GM18508 (cell line): Measurements from ENCODE around the gene KCNH8.
"Not testable (repeated sequence)": the region's sequence is repeated elsewhere in the genome, so short reads cannot be mapped to it uniquely, and the experiment has no call there.

Experiments
- ATAC-seq: cut with Tn5 transposase; IDR thresholded peaks from one replicate; pipeline ENCODE4 v1.9.1; 2021; ENCODE audit warnings: moderate number of reproducible peaks; ENCODE audit not compliant: insufficient read depth, unreplicated experiment

The KCNH8 gene

GRCh38 chr3:19171794-19172193 lies 23.5 kb downstream of the KCNH8 start:
- ATAC-seq = no peak

DNA sequence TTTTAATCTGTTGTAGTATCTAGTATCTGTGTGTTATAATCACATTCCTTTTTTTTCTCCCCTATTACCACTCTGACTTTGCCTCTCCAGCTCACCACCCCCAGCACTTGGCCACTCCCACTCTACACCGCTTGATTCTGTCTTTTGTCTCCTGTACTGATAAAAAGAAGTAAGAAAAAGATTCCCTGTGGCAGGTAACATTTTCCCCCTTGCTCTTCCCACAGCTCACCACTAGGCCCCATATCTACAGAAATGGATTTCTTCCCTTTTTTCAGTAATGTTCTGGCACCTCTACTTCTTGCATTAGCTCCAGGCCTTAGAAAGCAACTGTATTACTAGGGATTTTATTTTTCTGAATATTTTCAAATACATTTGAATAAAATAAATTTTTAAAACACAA lies 25.6 kb downstream of the KCNH8 start:
- ATAC-seq = no peak

DNA sequence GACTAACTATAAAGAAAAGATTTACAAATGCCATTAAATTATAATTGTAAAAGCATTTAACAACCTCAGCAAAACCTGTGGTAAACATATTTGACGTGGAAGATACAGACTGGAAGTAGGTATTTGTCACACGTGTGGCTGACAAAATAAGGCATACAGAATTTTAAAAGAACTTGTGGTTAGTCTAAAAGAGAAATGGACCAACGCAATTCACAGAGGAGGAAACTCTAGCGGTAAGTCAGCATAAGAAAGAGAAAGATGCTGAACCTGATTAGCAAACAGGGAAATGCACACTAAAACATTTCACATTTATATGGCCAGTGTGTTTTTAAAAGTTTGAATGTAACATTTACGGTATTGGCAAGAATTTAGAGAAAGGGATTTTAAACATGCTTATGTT lies 35.3 kb downstream of the KCNH8 start:
- ATAC-seq = no peak

DNA sequence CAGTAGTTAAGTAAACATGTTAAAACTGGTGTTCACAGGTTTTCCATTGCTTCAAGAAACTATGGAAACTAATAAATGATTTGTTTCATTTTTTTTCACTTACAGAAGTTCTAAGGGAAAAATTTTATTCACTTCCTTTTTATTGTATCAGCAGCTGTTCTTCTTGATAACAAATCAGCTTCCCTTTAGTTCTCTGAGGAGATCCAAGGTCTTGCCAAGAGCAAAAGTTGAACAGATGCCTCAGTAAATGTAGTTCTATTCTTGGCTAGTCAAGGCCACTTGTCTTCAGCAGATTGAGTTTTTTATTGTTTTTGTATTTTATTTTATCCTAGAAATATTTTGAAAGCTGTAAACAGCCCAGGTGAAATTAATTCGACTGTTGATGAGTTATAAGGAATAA lies 41.8 kb downstream of the KCNH8 start:
- no peak for ATAC-seq

DNA sequence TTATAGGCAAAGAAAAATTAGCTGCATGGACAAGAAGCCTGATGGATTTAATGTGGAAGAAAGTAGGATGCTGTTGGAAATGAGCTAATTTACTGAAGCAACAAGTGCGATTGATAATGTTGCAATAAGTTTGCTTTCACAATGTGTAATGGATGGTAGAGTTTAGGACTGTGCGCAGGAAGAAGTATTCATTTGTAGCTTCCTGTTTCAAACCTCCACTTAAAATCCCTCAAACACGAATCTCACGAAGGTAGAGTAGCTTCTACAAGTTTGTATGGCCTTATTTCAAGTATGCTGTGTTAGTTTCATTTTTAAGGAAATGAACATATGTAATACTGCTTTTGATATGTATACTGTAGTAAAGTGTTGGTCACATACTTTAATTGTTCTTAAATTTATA lies 42.3 kb downstream of the KCNH8 start:
- ATAC-seq = no peak

DNA sequence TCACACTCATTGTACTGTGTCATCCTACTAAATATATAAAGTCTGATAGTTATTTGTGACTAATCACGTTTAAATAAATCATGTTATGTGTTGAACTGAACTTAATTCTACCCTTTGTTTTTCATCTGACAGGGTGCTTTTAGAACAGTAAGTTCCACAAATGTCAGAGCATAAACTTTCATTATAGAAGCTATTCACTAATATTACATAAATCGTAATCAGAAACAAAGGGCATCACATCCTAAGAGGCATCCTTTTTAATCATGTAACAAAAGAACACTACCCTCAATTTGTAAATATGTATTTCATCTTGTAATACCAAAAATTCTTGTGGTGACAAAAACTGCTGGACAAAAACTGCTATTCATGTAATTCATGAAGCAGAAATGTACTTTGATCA lies 50.8 kb downstream of the KCNH8 start:
- no peak for ATAC-seq

GRCh38 chr3:19202303-19202702 lies 54.0 kb downstream of the KCNH8 start:
- ATAC-seq = no peak

DNA sequence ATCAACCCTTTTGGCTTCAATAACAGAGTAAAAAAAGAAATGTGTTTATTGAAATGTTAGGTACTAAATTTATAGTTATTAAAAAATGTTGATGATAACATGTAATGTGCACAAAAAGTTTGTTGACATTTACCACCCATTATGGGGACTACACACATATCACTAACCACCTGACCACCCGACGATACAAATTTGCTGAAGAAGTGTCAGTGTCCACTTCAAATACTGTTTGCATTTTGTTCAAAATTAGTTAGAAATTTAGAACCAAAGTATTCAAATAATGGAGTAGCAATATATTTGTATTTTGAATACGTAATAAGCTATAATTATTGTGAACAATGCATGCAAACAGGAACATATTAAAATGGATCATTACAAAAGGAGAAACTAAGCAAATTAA lies 54.4 kb downstream of the KCNH8 start:
- ATAC-seq = no peak

GRCh38 chr3:19206540-19206939 lies 58.2 kb downstream of the KCNH8 start:
- no peak for ATAC-seq

- ATAC-seq = no peak
These were observed 65.4 kb downstream of the KCNH8 start for GRCh38 chr3:19213603-19214220.

DNA sequence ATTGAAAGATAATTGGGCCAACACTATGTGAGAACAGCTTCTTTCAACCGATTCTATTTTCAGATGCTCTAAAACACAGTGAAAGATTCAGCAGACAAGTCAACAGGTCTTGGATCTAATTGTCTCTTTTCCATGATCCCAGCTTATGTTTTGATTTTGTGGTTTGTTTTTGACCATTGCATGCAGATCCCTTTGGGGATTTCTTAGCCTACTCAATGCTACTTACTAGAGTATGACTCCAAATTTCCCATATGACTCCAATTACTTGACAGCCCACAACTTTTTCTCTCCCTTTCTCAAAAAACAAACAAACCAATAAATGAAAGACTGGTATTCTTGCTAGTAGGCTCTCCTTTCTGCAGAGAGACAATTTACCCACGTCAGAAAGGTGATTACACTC lies 67.1 kb downstream of the KCNH8 start:
- no peak for ATAC-seq

DNA sequence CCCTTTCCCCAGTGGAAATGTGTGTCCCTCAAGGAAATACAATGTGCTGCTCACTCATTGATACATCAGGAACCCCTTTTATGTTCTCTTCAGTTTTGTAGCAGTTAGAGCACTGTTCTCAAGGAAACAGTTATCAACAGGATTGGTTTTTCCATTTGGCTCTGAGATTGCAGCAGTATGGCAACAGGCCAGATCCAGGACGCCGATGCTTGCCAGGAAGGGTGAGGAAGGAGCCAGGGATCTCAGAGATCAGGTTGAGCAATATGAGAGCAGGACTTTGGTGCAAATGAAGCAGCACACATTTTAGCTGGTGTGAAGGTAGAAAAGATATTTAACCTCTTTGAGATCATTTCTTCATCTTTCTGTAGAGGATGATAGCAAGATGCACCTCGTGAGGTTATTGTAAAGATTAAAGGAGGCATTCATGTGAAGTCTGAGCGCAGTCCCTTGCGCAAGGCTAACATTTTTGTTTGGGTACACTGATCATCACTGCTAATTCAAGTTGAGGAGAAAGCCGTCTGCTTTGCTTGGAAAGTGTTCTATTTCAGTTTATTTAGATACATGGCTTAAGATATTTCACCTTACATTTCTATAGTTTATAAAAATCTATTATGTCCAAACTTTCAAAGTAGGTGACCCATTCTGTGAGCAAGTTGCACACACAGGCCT lies 68.5 kb downstream of the KCNH8 start:
- ATAC-seq = no peak

GRCh38 chr3:19220311-19220710 lies 72.0 kb downstream of the KCNH8 start:
- no peak for ATAC-seq

DNA sequence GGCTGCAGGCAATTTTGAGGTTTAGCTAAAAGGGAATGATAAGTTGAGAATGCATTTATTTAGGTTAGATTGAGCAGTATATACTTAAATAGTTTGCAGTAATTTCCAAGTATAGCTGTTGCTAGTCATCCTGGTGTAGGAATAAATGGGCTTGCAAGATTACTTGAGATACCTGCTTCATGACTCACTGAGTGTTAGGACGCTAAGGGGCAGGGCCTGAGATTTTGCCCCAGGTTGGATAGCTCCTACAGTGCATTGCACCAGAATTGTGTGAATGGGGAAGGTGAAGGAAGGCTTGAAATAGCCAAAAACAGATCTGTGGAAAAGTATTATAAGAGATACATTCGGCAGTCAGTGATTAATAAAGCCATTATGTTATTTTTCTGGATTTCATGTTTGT lies 72.8 kb downstream of the KCNH8 start:
- ATAC-seq = no peak

- no peak for ATAC-seq
These were observed 78.2 kb downstream of the KCNH8 start for GRCh38 chr3:19226479-19226878.

DNA sequence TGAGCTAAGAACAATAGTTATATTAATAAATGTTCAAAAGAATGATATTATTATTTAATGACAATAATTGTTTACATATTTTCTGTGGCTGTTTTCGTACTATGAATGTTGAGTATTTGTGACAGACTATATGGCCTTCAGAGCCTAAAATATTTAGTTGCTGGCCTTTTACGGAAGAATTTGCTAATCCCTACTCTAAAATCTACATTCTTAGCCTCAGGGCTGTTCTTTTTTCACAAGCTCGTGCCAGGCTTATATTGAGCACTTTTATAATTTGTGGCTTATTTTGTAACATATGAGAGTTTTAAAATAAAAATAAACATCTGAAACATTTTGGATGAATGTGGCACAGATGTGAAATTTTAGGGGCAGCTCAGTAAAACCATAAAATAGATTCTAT lies 79.9 kb downstream of the KCNH8 start:
- no peak for ATAC-seq

DNA sequence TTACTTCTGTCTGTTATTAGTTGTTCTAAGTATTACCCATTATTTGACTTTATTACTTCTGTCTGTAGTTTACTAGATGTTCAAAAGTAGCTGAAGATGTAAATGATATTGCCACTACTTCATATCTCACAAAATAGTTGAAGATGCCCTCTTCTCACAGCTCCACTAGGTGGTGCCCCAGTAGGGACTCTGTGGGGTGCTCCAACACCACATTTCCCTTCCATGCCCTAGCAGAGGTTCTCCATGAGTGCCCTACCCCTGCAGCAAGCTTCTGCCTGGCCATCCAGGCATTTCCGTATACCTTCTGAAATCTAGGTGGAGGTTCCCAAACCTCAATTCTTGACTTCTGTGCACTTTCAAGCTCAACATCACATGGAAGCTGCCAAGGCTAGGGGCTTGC lies 80.8 kb downstream of the KCNH8 start:
- ATAC-seq = no peak

- peak; percentile 73 for ATAC-seq
These were observed 81.6 kb downstream of the KCNH8 start for GRCh38 chr3:19229881-19230280.

DNA sequence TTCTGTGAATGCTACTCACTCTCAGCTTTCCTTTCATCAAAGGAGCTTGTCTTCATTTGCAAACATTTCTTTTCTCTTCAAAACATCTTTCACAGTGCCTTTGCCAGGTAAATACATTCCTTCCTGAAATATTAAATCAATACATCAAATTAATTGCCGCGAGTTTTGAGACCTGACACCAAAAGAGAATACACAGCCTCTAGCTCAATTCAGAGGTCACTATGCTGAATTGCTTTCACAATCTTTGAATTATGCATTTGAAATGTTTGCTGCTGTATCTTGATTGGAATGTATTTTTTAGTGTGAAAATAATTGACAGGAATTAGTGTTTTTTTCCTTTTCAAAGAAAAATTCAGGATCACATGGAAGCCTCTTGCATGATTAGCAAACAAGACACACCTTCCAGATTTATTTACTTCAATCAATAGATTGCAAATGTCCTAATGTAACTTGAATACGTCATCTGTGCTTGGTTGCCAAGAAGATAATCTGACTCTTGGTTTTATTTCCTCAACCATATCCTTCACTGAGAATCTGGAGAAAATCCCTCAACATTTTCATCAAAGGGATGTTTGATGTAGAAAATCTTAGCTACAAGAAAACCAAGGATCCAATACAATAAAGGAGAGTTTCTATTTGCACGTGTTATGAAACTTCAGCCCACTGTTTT lies 83.6 kb downstream of the KCNH8 start:
- ATAC-seq = no peak

DNA sequence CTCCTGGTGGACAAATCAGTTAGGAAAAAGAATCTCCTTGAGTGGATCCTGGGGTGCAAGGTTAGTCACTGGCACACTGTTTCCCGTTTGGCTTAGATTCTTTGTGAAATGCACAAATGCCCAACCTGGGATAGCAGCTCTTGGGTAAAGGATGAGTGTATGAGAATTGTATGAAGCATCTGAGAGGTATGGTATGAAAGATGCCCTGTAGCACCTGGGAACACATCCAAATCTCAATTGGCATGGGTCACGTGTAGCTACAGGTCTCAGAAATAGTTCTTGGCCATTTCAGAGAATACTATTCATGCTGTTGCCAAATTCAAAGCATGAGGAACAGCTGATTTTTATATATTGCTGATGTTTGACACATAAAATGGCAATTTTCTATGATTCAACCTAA lies 84.3 kb downstream of the KCNH8 start:
- ATAC-seq = no peak

DNA sequence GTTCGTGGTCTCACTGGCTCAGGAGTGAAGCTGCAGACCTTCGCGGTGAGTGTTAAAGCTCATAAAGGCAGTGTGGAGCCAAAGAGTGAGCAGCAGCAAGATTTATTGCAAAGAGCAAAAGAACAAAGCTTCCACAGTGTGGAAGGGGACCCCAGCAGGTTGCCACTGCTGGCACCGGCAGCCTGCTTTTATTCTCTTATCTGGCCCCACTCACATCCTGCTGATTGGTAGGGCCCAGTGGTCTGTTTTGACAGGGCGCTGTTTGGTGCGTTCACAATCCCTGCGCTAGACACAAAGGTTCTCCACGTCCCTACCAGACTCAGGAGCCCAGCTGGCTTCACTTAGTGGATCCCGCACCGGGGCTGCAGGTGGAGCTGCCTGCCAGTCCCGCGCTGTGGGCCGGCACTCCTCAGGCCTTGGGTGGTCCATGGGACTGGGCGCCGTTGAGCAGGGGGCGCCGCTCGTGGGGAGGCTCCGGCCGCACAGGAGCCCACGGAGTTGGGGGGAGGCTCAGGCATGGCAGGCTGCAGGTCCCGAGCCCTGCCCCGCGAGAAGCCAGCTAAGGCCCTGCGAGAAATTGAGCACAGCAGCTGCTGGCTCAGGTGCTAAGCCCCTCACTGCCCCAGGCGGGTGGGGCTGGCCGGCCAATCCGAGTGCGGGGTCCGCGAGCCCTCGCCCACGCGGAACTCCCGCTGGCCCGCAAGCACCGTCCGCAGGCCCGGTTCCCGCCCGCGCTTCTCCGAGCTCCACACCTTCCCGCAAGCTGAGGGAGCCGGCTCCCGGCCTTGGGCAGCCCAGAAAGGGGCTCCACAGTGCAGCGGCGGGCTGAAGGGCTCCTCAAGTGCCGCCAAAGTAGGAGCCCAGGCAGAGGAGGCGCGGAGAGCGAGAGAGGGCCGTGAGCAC lies 85.8 kb downstream of the KCNH8 start:
- not testable (repeated sequence) for ATAC-seq
